SU-DHL-6 (cell line): ENCODE results near the gene AMN1.
"Not testable (repeated sequence)": the region's sequence is repeated elsewhere in the genome, so short reads cannot be mapped to it uniquely, and the experiment has no call there.

Experiments used
- H2AFZ ChIP-seq: fragments of 200-600 bp; sonication (generic); 2 replicates; pipeline ENCODE4 v1.6.1; 2014; ENCODE audit warnings: low read depth, mild to moderate bottlenecking, moderate library complexity, mixed read lengths, antibody characterized with exemption, low read length; ENCODE audit not compliant: severe bottlenecking
- H3F3A ChIP-seq: fragments of 200-600 bp; shearing (Covaris generic); 2 replicates; pipeline ENCODE4 v1.6.0; 2016; ENCODE audit warnings: antibody characterized with exemption, mild to moderate bottlenecking; ENCODE audit not compliant: insufficient read depth
- H3K27ac ChIP-seq: fragments of 200-600 bp; sonication (generic); 2 replicates; pipeline ENCODE4 v1.5.1; 2016; ENCODE audit warnings: low read depth, mild to moderate bottlenecking, low read length, moderate library complexity, mixed read lengths
- H3K27me3 ChIP-seq: fragments of 200-600 bp; sonication (generic), shearing (Covaris generic); 2 replicates; pipeline ENCODE4 v1.6.0; 2014; ENCODE audit warnings: mild to moderate bottlenecking, low read length
- H3K36me3 ChIP-seq: fragments of 200-600 bp; sonication (generic); 2 replicates; pipeline ENCODE4 v1.6.1; 2014; ENCODE audit warnings: mild to moderate bottlenecking, low read length, mixed read lengths
- H3K4me2 ChIP-seq: fragments of 300-600, 200-600 bp; shearing (Covaris generic), sonication (generic); 2 replicates; pipeline ENCODE4 v1.6.0; 2014; ENCODE audit warnings: low read length, low read depth, mild to moderate bottlenecking; ENCODE audit not compliant: poor library complexity, severe bottlenecking
- H3K4me3 ChIP-seq: fragments of 200-600 bp; sonication (generic); 2 replicates; pipeline ENCODE4 v1.5.1; 2014; ENCODE audit warnings: antibody characterized with exemption, low read length, mild to moderate bottlenecking, mixed read lengths; ENCODE audit not compliant: insufficient read depth, poor library complexity, severe bottlenecking
- H3K79me2 ChIP-seq: fragments of 200-600 bp; sonication (generic); 2 replicates; pipeline ENCODE4 v1.6.1; 2014; ENCODE audit warnings: mild to moderate bottlenecking, low read length, moderate library complexity; ENCODE audit not compliant: insufficient read depth
- H3K9ac ChIP-seq: fragments of 200-600 bp; sonication (generic); 2 replicates; pipeline ENCODE4 v1.7.0; 2014; ENCODE audit warnings: mild to moderate bottlenecking, low read length
- H3K9me2 ChIP-seq: fragments of 200-600 bp; sonication (generic); replicated peaks from 2 replicates; pipeline ENCODE4 v1.6.1; 2014; ENCODE audit warnings: low read length; ENCODE audit not compliant: insufficient read depth
- H3K9me3 ChIP-seq: fragments of 200-600 bp; sonication (generic); 2 replicates; pipeline ENCODE4 v1.6.1; 2014; ENCODE audit warnings: low read length, mixed read lengths; ENCODE audit not compliant: insufficient read depth
- H4K20me1 ChIP-seq: fragments of 200-600 bp; sonication (generic); 2 replicates; pipeline ENCODE4 v1.6.1; 2014; ENCODE audit warnings: low read depth, mild to moderate bottlenecking, antibody characterized with exemption, low read length, moderate library complexity, mixed read lengths
- EZH2phosphoT487 ChIP-seq: fragments of 200-600 bp; sonication (generic), shearing (Covaris generic); conservative IDR thresholded peaks from 2 replicates; pipeline ENCODE4 v1.6.1; 2018; ENCODE audit warnings: mild to moderate bottlenecking, antibody characterized with exemption, low read length, moderate library complexity, mixed read lengths
- TF ChIP-seq, protein P1 (sequence below): fragments of 200-600 bp; sonication (generic); IDR thresholded peaks from one replicate; pipeline ENCODE4 v1.5.1; 2017; ENCODE audit warnings: antibody characterized with exemption, mild to moderate bottlenecking, low read length, moderate library complexity; ENCODE audit not compliant: insufficient read depth, poor library complexity, severe bottlenecking

AMN1 gene

GRCh38 chr12:31685801-31686200, 43.0 kb downstream of the AMN1 start:
- H3K36me3 ChIP-seq = no peaks in the 10 kb centered on the region; the same call in 1 of the 2 replicates
- peaks cover 12% of the 10 kb centered on the region for H3F3A ChIP-seq
- H4K20me1 ChIP-seq = no peaks in the 10 kb centered on the region
- TF ChIP-seq, protein P1, sequence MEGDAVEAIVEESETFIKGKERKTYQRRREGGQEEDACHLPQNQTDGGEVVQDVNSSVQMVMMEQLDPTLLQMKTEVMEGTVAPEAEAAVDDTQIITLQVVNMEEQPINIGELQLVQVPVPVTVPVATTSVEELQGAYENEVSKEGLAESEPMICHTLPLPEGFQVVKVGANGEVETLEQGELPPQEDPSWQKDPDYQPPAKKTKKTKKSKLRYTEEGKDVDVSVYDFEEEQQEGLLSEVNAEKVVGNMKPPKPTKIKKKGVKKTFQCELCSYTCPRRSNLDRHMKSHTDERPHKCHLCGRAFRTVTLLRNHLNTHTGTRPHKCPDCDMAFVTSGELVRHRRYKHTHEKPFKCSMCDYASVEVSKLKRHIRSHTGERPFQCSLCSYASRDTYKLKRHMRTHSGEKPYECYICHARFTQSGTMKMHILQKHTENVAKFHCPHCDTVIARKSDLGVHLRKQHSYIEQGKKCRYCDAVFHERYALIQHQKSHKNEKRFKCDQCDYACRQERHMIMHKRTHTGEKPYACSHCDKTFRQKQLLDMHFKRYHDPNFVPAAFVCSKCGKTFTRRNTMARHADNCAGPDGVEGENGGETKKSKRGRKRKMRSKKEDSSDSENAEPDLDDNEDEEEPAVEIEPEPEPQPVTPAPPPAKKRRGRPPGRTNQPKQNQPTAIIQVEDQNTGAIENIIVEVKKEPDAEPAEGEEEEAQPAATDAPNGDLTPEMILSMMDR = no peak
- TF ChIP-seq EZH2phosphoT487 = no peak
- H3K9me3 ChIP-seq = no peaks in the 10 kb centered on the region
- no peak overlapping the region for H3K9ac ChIP-seq
- no peak overlapping the region for H3K27ac ChIP-seq
- no peak overlapping the region for H3K4me3 ChIP-seq
- H2AFZ ChIP-seq = no peak overlapping the region
- H3K27me3 ChIP-seq = no peaks in the 10 kb centered on the region
- no peak overlapping the region for H3K4me2 ChIP-seq
- no peaks in the 10 kb centered on the region for H3K79me2 ChIP-seq
- H3K9me2 ChIP-seq = no peaks in the 10 kb centered on the region

GRCh38 chr12:31682136-31682962, 46.5 kb downstream of the AMN1 start:
- H3K4me2 ChIP-seq = peak overlapping the region; percentile 63
- no peaks in the 10 kb centered on the region for H3K9me3 ChIP-seq
- peak overlapping the region; percentile 25 for H3K4me3 ChIP-seq
- H2AFZ ChIP-seq = peak overlapping the region; percentile 83
- H4K20me1 ChIP-seq = no peaks in the 10 kb centered on the region
- H3F3A ChIP-seq = peaks cover 4% of the 10 kb centered on the region; the same call in 1 of the 2 replicates
- peak overlapping the region; percentile 7 for H3K9ac ChIP-seq
- H3K9me2 ChIP-seq = no peaks in the 10 kb centered on the region
- H3K27me3 ChIP-seq = no peaks in the 10 kb centered on the region
- H3K79me2 ChIP-seq = no peaks in the 10 kb centered on the region
- peak overlapping the region; percentile 50 for H3K27ac ChIP-seq
- TF ChIP-seq, protein P1 = peak; percentile 68
- no peak for TF ChIP-seq EZH2phosphoT487
- H3K36me3 ChIP-seq = no peaks in the 10 kb centered on the region; the same call in 1 of the 2 replicates

DNA sequence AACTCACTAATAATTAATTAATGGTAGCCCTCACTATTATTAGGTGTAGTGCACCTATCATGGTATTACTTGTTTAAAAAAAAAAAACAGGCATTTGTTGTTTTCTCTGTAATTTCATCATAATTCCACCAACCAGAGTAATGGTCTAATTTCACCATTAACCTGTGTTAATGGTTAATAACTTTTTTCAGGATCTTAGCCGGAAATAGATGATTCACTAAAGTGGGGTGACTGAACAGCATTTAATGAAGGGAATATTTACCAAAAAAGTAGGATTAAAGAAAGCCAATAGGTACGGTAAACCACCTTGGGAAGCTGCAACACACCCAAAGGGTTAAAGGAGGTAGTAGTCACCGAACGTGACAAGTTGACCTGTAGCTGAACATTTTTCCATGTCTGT, 56.3 kb downstream of the AMN1 start:
- Histone ChIP-seq H4K20me1 (no peaks in the 10 kb centered on the region), H3K36me3 (no peaks in the 10 kb centered on the region), H3K4me2 (no peak overlapping the region), H3K9me3 (peaks cover 5% of the 10 kb centered on the region; the same call in 1 of the 2 replicates), H3K9ac (no peak overlapping the region), H3F3A (no peaks in the 10 kb centered on the region), H3K9me2 (no peaks in the 10 kb centered on the region), H3K79me2 (no peaks in the 10 kb centered on the region), H3K27ac (no peak overlapping the region), H2AFZ (no peak overlapping the region), H3K4me3 (no peak overlapping the region), H3K27me3 (no peaks in the 10 kb centered on the region)
- TF ChIP-seq EZH2phosphoT487 = no peak
- TF ChIP-seq, protein P1 = no peak

DNA sequence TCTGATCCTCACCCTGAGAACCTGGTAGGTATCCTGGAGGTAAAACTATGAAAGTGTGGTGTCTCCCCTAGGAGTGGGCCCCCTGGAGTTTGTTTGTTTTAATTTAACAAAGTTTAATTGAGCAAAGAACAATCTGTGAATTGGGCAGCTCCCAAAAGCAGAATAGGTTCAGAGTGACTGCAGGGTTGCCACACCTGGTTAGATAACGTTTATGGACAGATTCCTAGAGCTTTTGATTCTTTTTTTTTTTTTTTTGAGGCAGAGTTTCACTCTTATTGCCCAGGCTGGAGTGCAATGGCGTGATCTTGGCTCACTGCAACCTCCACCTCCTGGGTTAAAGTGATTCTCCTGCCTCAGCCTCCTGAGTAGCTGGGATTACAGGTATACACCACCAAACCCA, 59.2 kb downstream of the AMN1 start:
- not testable (repeated sequence) for H3K9ac ChIP-seq, H3K9me2 ChIP-seq, H3K27ac ChIP-seq, H3K4me2 ChIP-seq, H3K79me2 ChIP-seq, H3K36me3 ChIP-seq, H3F3A ChIP-seq, H3K27me3 ChIP-seq, H2AFZ ChIP-seq, H3K9me3 ChIP-seq, H3K4me3 ChIP-seq, H4K20me1 ChIP-seq
